GM18519 (cell line): ENCODE results near the gene NFE2L3.

Experiments used
- ATAC-seq: cut with Tn5 transposase; IDR thresholded peaks from one replicate; pipeline ENCODE4 v1.9.1; 2021; ENCODE audit warnings: mild to moderate bottlenecking, moderate library complexity; ENCODE audit not compliant: unreplicated experiment, low FRiP score

The NFE2L3 gene

DNA sequence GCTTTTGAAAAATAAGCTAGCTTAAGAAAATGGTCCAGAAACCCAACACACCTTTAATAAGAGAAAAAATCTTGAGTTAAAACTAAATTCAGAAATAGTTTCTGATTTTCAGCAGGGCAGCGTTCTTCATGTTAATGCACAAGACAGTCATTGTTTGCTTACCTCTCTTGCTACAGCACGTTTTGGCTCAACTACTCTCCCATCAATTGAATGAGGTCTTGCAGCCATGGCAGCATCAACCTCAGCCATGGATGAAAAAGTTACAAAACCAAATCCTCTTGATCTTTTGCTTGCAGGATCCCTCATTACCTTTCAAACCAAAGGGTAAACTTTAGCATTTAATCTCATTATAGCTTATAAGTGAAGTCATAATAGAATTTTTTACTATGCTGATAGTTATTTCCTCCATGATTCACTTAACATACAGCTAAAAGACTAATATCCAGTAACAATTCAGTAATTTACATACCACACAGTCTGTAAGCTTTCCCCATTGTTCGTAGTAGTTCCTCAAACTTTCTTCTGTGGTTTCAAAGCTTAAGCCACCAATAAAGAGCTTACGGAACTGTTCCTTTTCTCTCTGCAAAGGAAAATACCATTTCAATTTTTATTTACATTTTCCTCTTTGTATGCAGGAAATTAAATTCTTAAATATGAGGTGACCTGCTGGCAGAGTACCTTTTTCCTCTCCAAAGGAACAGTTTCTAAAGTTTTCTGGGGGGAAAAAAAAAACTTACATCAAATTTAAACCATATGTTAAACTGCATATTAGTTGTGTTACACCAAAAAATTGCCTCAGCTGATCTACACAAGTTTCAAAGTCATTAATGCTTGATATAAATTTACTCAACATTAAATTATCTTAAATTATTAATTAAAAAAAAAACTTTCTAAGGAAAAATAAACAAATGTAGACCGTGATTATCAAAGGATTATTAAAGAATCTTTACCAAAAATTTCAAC, 45.4 kb downstream of the NFE2L3 start:
- no peak for ATAC-seq

DNA sequence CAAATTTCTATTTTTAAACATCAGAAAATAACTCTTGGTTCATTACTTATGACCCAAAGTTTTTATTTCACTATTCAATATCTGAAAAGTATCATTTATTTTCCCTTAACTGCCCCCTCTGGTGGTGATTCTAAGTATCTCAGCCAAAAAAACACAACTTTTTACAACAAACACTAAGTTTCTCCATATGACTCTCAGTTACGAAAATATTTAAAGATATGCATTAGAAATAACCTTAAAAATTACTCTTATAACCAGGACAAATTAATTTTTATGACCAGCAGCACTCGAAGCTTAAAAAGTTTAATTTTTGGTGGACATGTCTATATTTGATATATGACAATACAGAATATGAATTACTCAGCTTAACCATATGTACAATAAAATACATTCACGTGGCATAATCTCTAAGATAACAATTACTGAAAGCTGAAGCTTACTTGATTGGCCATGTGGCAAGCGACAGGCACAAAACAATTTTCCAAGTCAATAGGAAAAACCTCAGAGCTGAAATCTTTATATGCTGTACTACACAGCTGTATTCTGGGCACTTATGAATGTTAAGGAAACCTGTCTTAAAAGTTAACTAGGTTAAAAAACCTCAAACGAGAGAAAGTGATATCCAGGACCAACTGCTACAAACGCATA, 46.3 kb downstream of the NFE2L3 start:
- ATAC-seq, result no peak

DNA sequence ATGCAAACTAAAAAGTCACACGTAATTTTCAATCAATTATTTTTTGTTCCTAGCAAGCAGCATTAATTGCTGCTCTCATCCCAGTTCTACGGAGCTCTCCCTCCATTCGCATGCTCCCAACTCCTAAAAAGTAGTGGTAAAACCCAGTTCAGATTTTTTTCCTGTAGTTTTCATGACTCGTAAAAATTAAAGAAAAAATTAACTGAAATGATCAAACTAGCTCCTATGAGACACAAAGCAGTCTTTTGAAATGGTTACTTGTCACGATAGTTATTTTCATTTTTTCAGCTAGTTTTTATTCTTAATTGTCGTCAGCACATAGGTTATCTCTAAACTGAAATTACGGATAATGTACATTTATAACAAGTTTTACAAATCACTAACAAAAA, 46.8 kb downstream of the NFE2L3 start:
- ATAC-seq, result no peak

DNA sequence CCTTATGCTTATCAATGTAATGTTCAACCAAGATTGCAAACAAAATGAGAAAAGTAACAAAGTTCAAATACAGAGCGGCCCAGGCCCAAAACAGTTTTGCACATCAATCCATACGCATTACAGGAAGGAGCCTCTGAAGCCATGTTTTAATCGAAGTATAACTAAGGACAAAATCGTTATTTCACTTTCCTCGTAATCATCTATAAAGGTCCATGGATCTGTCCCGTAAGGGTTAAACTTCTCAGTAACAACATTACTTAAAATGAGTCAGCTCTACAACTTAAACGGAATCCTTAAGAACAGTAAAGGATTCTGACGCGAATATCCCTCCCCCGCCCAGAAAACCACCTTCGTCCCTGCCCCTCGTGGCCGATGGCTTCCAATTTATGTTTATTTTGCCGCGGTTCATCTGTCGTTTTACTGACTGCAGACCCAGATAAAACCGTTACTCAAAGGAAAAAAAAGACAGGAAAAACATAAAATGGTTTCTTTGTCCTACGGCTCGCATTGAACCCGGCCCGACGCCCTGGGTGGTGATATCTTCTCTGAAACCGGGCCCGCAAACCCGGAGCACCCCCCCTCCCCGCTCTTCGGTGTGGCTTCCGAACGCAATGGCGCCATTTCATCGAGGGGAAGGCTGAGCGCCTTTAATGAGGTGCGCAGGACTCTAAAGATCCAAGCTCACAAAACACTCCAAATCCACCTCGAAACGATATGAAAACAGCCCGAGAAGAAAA, 47.5 kb downstream of the NFE2L3 start:
- ATAC-seq, result no peak

DNA sequence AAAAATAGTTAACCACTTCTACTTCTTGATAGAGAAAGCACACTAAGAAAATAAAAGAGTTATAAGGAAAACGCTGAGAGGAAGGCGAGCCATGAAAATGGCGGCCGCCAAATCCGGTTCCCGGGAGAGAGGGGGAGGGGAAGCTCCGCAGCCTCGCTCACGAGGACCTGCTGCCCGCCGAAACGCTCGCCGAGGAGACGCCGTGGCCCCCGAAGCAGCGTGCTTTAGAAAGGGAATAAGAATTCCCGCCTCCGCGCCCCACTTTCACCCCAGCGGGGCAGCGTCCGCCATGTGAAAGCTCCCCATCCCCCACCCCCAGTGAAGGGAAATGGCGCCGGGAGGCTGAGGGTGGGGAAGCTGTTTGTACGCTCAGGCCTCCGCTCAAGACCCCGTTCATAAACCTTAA, 48.0 kb downstream of the NFE2L3 start:
- no peak for ATAC-seq

GRCh38 chr7:26200444-26201246, 48.6 kb downstream of the NFE2L3 start, which contains the start of gene HNRNPA2B1:
Gene HNRNPA2B1 (minus strand): TSS chr7:26200746. CDS start chr7:26200577, 169 bp downstream.
- ATAC-seq, result peak; percentile 58

DNA sequence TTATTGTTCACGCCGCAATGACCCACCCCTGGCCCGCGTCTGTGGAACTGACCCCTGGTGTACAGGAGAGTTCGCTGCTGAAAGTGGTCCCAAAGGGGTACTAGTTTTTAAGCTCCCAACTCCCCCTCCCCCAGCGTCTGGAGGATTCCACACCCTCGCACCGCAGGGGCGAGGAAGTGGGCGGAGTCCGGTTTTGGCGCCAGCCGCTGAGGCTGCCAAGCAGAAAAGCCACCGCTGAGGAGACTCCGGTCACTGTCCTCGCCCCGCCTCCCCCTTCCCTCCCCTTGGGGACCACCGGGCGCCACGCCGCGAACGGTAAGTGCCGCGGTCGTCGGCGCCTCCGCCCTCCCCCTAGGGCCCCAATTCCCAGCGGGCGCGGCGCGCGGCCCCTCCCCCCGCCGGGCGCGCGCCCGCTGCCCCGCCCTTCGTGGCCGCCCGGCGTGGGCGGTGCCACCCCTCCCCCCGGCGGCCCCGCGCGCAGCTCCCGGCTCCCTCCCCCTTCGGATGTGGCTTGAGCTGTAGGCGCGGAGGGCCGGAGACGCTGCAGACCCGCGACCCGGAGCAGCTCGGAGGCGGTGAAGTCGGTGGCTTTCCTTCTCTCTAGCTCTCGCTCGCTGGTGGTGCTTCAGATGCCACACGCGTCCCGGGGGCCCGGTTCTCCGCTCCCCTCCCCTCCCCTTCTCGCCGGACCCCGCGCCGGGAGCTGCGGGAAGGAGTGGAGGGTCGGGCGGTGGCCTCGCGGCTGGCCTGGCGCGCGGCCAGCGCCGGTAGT, 49.4 kb downstream of the NFE2L3 start, which contains the start of gene CBX3:
TSS of gene CBX3 (plus strand) at position 499 of the 772 bp plus-strand sequence. CDS start 1,254 bp downstream, outside the sequence.
- peak; percentile 35 for ATAC-seq

GRCh38 chr7:26202019-26202990, 50.3 kb downstream of the NFE2L3 start:
- ATAC-seq, result no peak

DNA sequence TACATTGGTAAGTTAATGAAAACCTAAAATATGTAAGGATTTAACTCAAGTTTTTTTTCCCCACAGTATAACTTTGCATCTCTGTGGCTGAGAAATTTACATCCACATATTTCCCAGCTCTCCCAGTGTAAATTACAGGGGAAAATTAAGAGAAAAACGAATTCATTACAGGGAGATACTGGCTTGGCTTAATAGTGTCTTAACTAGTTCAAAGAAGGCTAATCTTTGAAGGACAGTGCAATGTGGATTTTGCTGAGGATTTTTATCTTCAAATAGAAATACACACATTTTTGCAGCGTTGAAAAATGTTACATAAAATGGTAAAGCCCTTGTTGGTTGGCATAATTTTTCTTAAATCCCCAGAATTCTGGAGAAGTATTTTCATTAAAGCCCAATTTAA, 51.0 kb downstream of the NFE2L3 start:
- ATAC-seq, result no peak

DNA sequence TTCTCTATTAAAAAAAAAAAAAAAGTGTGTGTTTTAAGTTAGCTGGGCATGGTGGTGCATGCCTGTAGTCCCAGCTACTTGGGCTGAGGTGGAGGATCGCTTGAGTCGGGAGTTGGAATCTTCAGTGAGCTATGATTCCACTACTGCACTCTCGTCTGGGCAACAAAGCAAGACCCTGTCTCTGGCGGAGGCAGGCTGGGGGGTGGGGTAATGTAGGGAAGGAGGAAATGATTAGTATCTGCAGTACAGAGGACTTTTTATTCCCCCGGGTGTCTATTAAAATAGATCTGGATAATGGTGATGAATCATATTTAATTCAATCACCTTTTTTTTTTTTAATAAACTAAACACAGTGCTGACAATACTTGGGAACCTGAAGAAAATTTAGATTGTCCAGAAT, 56.0 kb downstream of the NFE2L3 start:
- ATAC-seq, result no peak

DNA sequence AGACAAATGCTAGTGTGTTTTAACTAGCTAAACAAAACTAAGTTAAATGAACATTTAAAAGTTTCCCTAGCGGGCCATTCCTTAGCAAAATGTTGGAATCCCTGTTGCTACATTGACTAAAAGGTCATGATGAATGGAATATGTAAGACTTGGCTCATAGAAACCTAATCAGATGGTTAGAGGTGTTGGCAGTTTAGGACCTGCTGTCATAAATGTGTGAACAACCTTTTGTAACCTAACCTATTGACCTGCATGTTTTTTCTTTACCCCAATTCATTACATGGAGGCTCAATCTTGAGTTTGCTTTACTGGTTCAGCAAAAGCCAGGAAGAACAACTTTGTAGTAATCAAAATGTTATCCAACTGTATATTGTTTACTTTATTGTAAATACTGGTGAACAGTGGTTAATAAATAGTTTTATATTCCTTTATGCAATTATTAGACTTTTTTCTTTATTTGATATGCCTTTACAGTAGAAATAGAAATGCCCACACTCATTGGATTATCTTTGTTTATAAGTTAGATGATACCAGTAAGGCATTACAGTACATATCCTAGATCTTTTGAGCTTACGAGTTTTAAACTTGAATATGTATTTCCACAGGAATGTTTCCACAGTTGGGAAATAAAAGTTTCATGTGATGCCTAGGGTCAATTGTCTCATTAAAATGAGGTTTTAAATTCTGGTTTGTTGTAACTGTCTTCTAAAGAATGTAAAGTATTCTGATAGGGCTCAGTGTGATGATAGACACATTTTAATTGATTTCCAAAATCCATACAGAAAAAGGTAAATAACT, 61.1 kb downstream of the NFE2L3 start:
- ATAC-seq, result no peak

DNA sequence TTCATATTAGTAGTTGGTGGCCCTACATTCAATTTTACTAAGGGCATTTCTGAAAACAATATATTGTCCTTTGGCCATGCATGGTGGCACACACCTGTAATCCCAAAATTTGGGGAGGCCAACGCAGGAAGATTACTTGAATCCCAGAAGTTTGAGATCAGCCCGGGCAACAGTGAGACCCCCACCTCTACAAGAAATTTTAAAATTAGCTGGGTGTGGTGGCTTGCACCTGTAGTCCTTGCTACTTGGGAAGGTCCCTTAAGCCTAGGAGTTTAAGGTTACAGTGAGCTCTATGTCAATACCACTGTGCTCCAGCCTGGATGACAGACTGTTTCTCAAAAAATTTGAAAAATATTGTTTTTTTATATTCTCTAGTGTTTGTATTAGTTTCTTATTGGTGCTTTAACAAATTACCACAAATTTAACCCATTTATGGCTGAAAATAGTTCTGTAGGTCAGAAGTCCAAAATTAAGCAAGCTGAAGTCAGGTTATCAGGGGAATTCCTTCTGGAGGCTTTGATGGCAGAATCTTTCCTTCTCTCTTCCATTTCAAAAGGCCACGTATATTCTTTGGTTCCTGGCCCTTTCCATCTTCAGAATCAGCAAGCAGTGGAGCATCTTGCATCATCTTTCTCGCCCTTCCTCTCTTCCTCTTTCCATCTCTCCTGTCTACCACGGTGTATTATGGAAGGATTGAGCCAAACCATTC, 62.0 kb downstream of the NFE2L3 start:
- ATAC-seq, result no peak

GRCh38 chr7:26216049-26216448, 64.1 kb downstream of the NFE2L3 start:
- no peak for ATAC-seq

DNA sequence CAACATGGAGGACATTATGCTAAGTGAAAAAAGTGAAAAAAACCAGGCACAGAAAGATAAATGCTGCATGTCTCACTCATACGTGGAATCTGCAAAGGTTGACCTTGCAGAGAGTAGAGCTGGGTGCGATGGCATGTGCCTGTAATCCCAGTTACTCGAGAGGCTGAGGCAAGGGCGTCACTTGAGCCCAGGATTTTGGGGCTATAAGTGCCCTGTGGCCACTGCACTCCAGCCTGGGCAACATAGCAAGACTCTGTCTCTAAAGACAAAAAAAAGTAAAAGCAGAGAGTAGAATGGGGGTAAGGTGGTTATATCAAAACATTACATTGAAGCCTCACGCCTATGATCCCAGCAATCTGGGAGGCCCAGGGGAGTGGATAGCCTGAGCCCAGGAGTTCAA, 72.4 kb downstream of the NFE2L3 start:
- no peak for ATAC-seq

DNA sequence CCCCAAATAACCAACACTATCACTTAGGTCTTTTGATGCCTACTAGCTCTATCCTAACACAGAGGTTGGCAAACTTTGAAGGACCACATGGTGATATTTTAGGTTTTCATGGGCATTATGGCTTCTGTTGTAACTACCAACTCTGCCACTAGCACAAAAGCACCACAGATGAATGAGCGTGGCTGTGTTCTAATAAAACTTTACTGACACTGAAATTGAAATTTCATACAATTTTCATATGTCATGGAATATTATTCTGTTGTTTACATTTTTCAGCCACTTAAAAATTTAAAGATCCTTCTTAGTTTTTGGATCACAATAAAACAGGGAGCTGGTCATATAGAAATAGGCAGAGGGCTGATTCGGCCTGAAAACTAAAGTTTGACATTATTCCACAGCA, 76.0 kb downstream of the NFE2L3 start:
- no peak for ATAC-seq

GRCh38 chr7:26233902-26234511, 82.0 kb downstream of the NFE2L3 start:
- ATAC-seq, result no peak
